IPS DF 6.9 (cell line): ENCODE results near the gene GPRASP2.
"Not testable (repeated sequence)": the region's sequence is repeated elsewhere in the genome, so short reads cannot be mapped to it uniquely, and the experiment has no call there.

Source experiments
- DNase-seq: peaks from one replicate; pipeline ENCODE4 v3.0.0-alpha.2; 2013; ENCODE audit warnings: low read depth, low spot score
- H3K27ac ChIP-seq: one replicate; pipeline ENCODE4 v1.5.1; 2013; ENCODE audit warnings: low read length, control low read depth
- H3K27me3 ChIP-seq: 2 replicates; pipeline ENCODE4 v1.6.1; 2013; ENCODE audit warnings: mild to moderate bottlenecking, low read length; ENCODE audit not compliant: control insufficient read depth, insufficient read depth
- H3K36me3 ChIP-seq: 2 replicates; pipeline ENCODE4 v1.6.1; 2013; ENCODE audit warnings: low read length; ENCODE audit not compliant: control insufficient read depth, insufficient read depth
- H3K4me1 ChIP-seq: 2 replicates; pipeline ENCODE4 v1.6.1; 2013; ENCODE audit warnings: low read length; ENCODE audit not compliant: control insufficient read depth, insufficient read depth
- H3K4me3 ChIP-seq: 2 replicates; pipeline ENCODE4 v1.5.1; 2013; ENCODE audit warnings: mild to moderate bottlenecking, low read length
- H3K9me3 ChIP-seq: 2 replicates; pipeline ENCODE4 v1.6.1; 2013; ENCODE audit warnings: low read length, inconsistent platforms; ENCODE audit not compliant: control insufficient read depth, insufficient read depth
- WGBS: extraction: QIAGEN DNeasy Blood & Tissue Kit; methylation state at CpG from one replicate; pipeline ENCODE4 v1.1.7; 2013; ENCODE audit warnings: mixed read lengths, missing lambda C conversion rate; ENCODE audit not compliant: insufficient read length, insufficient coverage; 5-methylcytosine and 5-hydroxymethylcytosine counted together

GPRASP2 gene

GRCh38 chrX:102712216-102712966, at the start of gene GPRASP2:
Gene GPRASP2, plus strand, starts transcription at chrX:102712448. Its CDS starts 2,422 bp downstream, at chrX:102714870.
- no CpG with 5 or more reads among the region's 68 CpGs for WGBS
- no peaks in the 10 kb centered on the region for H3K9me3 ChIP-seq
- H3K27ac ChIP-seq, result no peak within 1 kb of the TSS
- H3K4me3 ChIP-seq, result peak within 1 kb of the TSS; percentile 69
- H3K36me3 ChIP-seq, result no peaks in the 10 kb centered on the region
- H3K4me1 ChIP-seq, result no peaks in the 10 kb centered on the region
- H3K27me3 ChIP-seq, result no peaks in the 10 kb centered on the region
- DNase-seq, result no peak

- H3K36me3 ChIP-seq, H3K9me3 ChIP-seq, H3K4me3 ChIP-seq, H3K27ac ChIP-seq, H3K4me1 ChIP-seq, H3K27me3 ChIP-seq, DNase-seq: not testable (repeated sequence)
- no CpG with 5 or more reads among the region's 4 CpGs for WGBS
These were observed 48.4 kb upstream of the GPRASP2 start for GRCh38 chrX:102663820-102664219.

GRCh38 chrX:102667034-102667433, 45.2 kb upstream of the GPRASP2 start:
- no CpG with 5 or more reads among the region's 1 CpG for WGBS
- not testable (repeated sequence) for H3K9me3 ChIP-seq, H3K4me1 ChIP-seq, DNase-seq, H3K27ac ChIP-seq, H3K4me3 ChIP-seq, H3K27me3 ChIP-seq, H3K36me3 ChIP-seq

- no peaks in the 10 kb centered on the region for H3K9me3 ChIP-seq
- DNase-seq, result no peak
These were observed 42.7 kb upstream of the GPRASP2 start for GRCh38 chrX:102669526-102669925.

GRCh38 chrX:102672856-102673255, 39.4 kb upstream of the GPRASP2 start:
- H3K9me3 ChIP-seq, result no peaks in the 10 kb centered on the region
- no peak for DNase-seq
- H3K36me3 ChIP-seq, result no peaks in the 10 kb centered on the region
- no CpG with 5 or more reads among the region's 3 CpGs for WGBS
- H3K4me3 ChIP-seq, result no peak overlapping the region
- no peaks in the 10 kb centered on the region for H3K27me3 ChIP-seq
- H3K4me1 ChIP-seq, result no peaks in the 10 kb centered on the region
- H3K27ac ChIP-seq, result no peak overlapping the region

More at GRCh38 chrX:102669526-102669925, 42.7 kb upstream of the GPRASP2 start:
- Histone ChIP-seq H3K27ac (no peak overlapping the region), H3K36me3 (no peaks in the 10 kb centered on the region), H3K4me3 (no peak overlapping the region), H3K4me1 (no peaks in the 10 kb centered on the region), H3K27me3 (no peaks in the 10 kb centered on the region)
- no CpG with 5 or more reads among the region's 4 CpGs for WGBS

GRCh38 chrX:102677479-102677878, 34.8 kb upstream of the GPRASP2 start:
- H3K36me3 ChIP-seq, H3K9me3 ChIP-seq, DNase-seq, H3K27ac ChIP-seq, H3K27me3 ChIP-seq, H3K4me1 ChIP-seq, H3K4me3 ChIP-seq: not testable (repeated sequence)
- WGBS, result no CpG with 5 or more reads among the region's 1 CpG

GRCh38 chrX:102684772-102685520, 27.3 kb upstream of the GPRASP2 start:
- no CpG with 5 or more reads among the region's 2 CpGs for WGBS
- H3K4me3 ChIP-seq, result no peak overlapping the region
- no peaks in the 10 kb centered on the region for H3K9me3 ChIP-seq
- H3K36me3 ChIP-seq, result no peaks in the 10 kb centered on the region
- H3K4me1 ChIP-seq, result no peaks in the 10 kb centered on the region
- no peak overlapping the region for H3K27ac ChIP-seq
- no peaks in the 10 kb centered on the region for H3K27me3 ChIP-seq
- no peak for DNase-seq

GRCh38 chrX:102694749-102695148, 17.5 kb upstream of the GPRASP2 start:
- no peak overlapping the region for H3K4me3 ChIP-seq
- no peak overlapping the region for H3K27ac ChIP-seq
- DNase-seq, result no peak
- H3K4me1 ChIP-seq, result no peaks in the 10 kb centered on the region
- H3K36me3 ChIP-seq, result no peaks in the 10 kb centered on the region
- H3K27me3 ChIP-seq, result no peaks in the 10 kb centered on the region
- WGBS, result no CpG with 5 or more reads among the region's 3 CpGs
- no peaks in the 10 kb centered on the region for H3K9me3 ChIP-seq

- Histone ChIP-seq H3K4me3 (no peak overlapping the region), H3K36me3 (no peaks in the 10 kb centered on the region), H3K4me1 (no peaks in the 10 kb centered on the region), H3K9me3 (no peaks in the 10 kb centered on the region), H3K27me3 (no peaks in the 10 kb centered on the region), H3K27ac (no peak overlapping the region)
- DNase-seq, result no peak
These were observed 15.9 kb upstream of the GPRASP2 start for GRCh38 chrX:102696306-102696705.

GRCh38 chrX:102697494-102697893, 14.8 kb upstream of the GPRASP2 start:
- H3K4me3 ChIP-seq, result no peak overlapping the region
- no peaks in the 10 kb centered on the region for H3K27me3 ChIP-seq
- no peak overlapping the region for H3K27ac ChIP-seq
- H3K36me3 ChIP-seq, result no peaks in the 10 kb centered on the region
- no peak for DNase-seq
- no peaks in the 10 kb centered on the region for H3K4me1 ChIP-seq
- no peaks in the 10 kb centered on the region for H3K9me3 ChIP-seq

- DNase-seq, result no peak
- Histone ChIP-seq H3K9me3 (no peaks in the 10 kb centered on the region), H3K27ac (no peak overlapping the region), H3K4me1 (no peaks in the 10 kb centered on the region), H3K27me3 (no peaks in the 10 kb centered on the region), H3K36me3 (no peaks in the 10 kb centered on the region), H3K4me3 (no peak overlapping the region)
- no CpG with 5 or more reads among the region's 2 CpGs for WGBS
These were observed 3.3 kb upstream of the GPRASP2 start for GRCh38 chrX:102708900-102709299.
